ENCODE results near the gene PIGR.
A peak's percentile ranks its signal among the peaks of the same experiment; 100 is the strongest.

PIGR gene

DNA sequence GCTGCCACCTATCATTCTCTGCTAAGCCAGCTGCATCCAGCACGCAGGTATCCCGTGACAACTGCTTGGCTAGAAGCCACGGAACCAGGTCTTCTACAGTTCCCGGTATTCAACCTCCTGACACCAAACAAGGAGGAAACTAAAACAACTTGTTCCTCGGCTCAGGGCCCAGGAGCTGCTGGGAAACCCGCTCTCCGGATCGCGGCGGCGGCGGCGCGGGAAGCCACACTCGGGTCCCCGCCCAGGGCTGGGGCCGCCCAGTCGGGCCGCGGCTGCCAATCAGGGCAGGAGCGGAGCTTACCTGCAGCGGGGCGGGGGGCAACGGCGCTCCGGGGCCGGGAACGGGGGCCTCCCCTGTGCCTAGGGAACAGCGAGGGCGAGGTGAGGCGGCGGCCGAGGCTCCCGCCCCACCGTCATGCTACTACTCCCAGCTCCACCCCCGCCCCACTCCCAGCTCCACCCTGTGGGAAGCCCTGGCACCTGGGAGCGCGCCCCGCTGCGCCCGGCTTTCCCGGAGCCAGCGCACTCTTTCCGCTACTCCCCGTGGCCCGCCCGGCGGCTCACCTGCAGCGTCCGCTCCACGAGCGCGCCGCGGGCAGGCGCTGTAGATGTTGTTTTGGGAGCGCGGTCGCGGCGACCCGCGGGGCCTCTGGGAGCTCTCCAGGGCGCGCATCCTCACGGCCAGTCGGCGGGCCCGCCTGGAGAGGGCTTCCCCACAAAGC is 36.9 kb downstream of the PIGR start:
- DNase-seq: peak; percentile 92

DNA sequence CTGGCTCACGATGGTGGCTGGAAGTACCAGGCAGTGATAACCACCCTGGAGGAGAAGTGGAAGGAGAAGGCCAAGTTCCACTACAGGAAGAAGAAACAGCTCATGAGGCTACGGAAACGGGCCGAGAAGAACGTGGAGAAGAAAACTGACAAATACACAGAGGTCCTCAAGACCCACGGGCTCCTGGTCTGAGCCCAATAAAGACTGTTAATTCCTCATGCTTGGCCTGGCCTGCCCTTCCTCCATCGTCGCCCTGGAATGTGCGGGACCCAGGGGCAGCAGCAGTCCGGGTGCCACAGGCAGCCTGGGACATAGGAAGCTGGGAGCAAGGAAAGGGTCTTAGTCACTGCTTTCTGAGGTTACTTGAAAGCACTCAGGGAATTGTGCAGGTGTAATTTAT is 38.2 kb downstream of the PIGR start:
- no peak for DNase-seq

DNA sequence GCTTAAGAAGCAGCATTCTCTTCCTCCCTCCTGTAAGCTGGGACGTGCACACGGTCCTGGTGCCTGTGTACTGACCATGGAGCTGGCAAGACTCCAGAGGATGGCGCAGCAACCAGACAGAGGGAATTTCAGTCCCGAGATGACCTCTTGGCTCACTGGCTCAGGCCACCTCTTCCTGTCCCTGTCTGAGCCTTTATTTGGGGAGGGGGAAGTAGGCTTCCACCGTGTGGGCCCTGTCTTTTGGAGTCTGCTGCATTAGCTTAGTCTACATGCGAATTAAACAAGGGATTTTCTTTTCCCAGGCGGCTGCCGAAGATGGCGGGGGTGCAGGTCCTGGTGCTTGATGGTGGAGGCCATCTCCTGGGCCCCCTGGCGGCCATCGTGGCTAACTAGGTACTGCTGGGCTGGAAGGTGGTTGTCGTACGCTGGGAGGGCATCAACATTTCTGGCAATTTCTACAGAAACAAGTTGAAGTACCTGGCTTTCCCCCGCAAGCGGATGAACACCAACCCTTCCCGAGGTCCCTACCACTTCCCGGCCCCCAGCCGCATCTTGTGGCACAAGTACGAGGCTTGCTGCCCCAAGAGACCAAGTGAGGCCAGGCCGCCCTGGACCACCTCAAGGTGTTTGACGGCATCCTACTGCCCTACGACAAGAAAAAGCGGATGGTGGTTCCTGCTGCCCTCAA is 38.8 kb downstream of the PIGR start:
- DNase-seq: no peak

DNA sequence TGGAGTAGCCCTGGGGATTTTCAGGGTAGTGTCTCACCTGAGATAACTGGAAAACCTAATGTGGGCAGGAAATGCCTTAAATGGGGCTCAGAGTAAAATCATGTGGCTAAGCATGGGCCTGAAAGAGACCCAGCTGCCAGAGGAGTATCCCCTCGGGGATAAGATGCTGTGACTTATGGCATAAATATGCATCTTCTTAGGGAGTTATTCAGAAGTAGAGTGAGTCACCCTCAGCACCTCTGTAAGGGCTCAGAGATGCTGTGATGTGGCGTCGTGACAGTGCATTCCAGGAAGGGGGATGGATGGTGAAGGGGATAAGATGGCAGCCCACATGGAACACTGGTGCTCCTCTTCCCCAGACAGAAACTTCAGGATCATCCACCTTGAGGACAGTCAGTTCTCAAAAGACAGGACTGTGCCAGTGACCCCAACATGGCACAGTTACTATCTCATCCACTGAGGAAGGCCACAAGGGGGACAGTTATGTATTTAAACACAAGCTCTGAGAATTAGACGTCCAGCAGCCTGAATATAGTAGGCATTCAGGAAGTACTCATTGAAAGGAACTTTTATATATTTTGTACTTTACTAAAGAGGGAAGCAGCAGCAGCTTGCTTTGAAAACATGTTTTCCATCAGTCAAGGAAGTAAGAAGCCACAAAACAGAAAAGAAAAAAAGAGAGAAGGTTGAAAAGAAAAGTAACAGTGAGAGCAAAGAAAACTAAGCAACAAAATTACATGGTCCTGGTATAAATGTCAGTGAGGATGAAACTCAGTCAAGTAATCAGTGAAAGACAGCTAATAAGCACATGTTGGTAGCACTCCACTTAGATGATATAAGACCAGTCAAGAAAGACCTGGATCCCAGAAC is 40.7 kb downstream of the PIGR start:
- DNase-seq: no peak

DNA sequence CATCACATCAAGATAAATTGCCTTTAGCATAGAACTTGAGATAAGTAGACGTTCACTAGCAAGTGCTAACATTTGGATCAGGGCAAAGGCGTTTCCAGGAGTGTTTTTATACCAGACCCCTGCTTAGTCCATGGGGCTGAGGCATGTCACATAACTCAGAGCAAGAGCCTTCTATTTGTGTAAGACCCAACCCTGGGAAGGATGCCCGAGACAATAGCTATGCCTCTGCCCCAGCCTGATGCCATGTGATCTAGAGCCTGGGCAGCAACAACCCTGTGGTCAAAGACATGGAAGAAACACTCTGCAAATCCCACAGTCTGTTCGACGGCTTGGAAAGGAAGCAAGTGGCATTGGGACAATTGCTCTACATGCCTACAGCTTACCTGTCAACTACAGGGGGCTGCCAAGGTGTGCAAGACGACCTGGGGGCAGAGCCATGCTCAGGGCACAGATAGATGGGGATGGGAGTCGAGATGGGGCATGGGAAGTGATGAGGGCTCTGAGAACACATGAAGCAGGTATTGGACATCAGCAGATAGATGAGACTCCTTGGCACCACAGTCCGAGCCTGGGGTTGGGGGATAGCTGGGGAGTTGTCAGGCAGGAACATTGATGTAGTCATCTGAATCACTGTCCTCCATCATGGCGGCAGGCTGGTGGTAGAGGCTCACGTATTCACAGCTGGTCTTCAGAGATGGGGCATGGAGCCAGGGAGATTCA is 41.7 kb downstream of the PIGR start:
- no peak for DNase-seq

DNA sequence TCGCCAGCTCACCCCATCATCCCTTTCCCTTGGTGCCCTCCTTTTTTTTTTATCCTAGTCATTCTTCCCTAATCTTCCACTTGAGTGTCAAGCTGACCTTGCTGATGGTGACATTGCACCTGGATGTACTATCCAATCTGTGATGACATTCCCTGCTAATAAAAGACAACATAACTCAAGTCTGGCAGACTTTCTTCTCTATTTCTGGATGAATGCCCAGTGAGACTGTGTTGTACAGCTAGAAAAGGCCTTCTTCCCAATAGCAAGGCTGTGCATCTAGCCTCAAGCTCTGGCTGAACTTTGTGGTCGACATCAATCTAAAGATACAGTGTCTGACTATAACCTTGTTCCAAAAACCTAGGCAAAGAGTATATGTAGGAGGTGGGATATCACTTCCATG is 42.6 kb downstream of the PIGR start:
- DNase-seq: no peak

DNA sequence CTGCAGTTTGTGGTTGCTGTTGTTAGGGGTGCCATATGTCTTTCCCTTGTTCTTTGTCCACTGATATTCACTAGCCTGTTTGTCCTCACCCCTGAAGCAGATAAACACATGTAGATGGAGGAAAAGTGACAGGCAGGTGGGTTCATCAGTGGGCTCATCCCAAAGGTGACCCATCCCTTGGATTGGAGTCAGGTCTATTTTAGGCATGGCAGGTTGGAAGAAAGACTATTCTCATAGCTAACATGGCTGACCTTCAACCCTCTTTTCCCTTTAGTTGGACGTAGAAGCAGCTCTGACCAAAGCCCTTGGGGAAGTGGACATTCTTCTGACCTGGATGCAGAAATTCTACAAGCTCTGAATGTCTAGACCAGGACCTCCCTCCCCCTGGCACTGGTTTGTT is 43.6 kb downstream of the PIGR start:
- no peak for DNase-seq

DNA sequence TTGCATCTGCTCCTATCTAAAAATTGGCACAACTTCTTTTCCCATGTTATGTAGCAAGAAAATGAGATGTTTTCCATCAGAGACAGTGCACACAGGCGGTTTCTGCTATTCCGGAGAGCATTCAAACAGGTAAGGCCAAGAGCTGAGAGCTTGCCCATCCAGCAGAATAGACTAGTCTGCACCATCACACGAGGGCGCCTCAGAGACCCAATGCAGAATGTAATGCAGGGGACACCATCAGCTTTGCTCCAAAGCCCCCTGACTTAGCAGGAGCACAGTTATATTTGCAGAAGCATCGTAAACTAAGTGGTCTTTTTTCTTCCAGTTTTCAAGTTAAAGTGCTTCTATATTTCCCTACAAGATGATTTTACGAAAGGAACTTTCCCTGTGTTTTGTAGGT is 44.3 kb downstream of the PIGR start:
- no peak for DNase-seq

DNA sequence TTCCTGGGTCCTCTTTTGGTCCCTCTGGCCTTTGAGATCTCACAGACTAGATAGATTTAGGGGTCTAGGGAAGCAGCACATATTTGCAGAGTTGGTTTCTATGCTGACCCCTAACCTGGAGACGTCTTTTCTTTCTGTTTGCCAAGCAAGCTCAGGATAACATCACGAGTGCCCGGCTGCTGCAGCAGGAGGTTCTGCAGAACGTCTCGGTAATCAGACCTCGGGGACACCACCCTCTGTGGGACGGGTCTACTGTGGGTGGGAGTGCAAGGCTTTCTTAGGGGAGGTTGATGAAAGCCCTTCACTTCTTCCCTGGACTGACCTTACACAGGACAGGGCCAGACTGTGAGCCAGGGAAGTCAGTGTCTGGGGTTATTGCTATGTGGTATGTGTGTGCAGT is 46.1 kb downstream of the PIGR start:
- no peak for DNase-seq

DNA sequence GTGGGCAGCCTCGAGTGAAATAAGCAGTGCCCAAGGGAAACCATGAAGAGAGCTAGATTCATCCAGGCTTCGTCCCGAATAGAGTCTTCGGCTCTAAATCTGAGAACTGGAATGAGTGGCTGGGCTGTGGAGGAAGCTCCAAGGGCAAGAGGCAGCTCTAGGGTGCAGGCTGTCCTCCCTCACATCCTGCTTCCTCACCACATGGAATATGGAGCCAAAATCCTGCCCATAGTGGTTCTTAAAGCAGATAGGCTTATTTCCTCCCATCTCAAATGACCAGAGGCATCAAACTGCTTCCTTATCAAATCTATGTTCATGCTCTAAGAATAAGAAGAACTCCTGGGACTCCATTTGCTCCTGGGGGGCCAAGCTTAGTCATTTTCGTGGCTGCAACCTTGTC is 46.5 kb downstream of the PIGR start:
- no peak for DNase-seq

DNA sequence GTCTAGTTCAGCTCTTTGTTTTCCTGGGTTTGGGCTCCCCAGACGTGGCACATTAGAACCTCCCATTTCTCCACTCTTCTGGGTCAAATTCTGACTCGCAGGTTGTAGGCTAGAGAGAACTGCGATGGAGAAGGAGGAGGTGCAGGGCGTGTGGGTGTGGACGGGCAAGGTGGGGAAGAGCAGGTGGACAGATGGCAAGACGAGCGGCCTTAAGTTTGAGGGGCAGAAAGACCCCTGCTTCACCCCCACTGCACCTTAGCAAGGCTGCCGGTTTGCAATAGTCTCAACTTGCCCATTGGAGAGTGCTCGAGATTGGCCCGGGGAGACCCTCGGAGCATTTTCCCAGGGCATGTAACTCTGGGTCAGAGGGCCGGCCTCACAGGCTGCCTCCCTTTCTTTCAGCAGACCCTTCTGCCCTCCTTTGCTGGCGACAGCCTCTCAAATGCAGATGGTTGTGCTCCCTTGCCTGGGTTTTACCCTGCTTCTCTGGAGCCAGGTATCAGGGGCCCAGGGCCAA is 47.3 kb downstream of the PIGR start:
- DNase-seq: no peak

DNA sequence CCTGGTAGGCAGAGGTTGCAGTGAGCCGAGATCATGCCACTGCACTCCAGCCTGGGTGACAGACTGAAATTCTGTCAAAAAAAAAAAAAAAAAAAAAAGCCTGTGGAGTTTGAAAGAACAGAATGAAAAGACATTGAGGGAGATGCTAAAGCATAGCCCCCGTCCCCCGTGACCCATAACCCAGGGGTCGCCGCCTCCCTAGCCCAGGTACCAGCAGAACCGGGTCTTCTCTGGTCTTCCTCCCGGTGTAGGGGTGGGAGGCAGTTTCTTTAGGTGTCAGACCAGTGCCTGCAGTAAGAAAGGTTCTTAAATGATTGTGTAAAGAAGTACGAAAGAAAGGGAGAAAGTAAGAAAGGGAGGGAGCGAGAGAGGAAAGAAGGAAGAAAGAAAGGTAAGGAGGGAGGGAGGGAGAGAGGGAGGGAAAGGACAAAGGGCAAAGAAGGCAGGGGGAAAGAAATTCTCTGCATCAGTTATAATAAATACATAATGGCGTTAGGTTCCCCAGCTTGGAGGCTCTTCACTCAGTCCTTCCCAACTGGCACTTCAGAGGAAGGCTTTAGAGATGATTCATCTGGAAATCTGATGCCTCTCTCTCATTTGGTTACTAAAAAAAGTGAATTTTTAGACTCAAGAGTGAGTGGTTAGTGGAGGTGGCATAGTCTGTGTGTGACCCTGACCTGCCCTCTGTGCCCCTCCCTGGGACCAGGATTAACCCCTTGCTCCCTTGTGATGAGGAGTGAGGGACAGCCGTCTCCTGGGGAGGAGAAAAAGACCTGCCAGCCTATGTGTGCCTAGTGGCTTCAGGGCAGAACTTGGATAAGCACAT is 48.0 kb downstream of the PIGR start:
- DNase-seq: peak; percentile 18

DNA sequence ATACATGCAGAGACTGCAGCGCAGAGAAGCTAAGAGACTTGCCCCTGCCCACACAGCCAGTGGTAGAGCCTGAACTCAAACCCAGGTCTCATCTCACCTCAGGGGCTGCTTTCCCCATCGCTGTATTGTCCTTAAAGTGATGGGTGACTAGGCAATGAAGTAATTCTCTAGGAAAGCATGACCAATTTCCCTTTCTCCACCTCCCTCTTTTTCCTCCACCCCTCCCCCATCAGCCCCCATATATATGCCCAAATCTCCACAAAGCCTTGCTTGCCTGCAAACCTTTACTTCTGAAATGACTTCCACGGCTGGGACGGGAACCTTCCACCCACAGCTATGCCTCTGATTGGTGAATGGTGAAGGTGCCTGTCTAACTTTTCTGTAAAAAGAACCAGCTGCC is 49.1 kb downstream of the PIGR start, which contains the start of gene IL24:
Gene IL24 (plus strand): TSS at position 269 of the 400 bp plus-strand sequence. CDS start 390 bp downstream, outside the sequence.
- DNase-seq: no peak

DNA sequence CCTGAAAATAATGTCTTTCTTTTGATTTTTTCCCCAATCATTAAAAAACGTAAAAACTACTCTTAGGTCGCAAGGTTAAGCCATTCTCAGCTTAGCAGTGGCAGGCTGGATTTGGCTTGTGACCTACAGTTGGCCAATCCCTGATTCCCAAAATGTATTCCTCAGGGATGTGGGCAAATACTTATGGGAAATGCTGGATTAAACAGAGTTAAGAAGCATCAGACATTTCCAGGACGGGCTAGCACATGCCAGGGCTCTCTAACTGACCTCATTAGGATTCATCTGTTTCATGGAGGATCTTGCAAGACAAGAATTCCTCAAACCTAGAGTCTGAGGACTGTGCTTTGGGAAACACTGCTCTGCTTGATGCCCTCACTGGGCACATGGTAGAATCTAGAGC is 50.0 kb downstream of the PIGR start:
- peak; percentile 81 for DNase-seq

DNA sequence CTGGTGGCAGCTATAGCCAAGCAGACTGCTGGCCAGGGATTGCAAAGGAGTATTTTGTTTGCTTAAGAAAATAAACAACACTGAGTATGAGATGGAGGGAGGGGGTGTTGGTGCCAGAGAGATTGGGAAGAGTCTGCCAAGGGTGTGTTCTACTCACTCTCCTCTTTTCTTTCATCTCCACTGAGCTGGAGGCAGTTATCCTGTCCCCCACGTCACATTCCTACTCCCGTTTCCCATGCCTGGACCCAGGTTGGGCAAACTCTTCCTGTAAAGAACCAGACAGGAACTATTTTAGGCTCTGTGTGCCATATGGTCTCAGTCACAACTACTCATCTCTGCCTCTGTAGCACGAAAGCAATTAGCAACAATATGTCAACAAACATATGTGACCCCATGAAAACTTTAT is 50.4 kb downstream of the PIGR start:
- peak; percentile 92 for DNase-seq

DNA sequence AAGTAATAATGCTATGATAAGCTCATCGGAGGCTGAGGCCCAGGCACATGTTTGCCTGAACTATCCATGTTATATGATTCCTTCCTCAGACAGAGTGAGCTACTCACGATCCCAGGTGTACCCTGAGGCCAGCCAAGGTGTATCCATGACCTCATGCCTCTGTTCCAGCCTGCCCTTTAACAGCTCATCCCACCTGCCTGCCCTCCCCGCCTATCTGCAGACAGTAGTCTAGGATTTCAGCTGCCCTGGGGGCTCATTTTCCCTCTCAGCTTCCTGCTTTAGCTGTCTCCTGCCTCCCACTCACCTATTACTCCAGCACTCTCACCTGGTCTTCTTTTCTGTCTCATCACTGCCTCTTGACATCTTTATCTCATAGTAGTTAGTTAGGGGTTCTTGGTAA is 50.9 kb downstream of the PIGR start:
- DNase-seq: peak; percentile 97

DNA sequence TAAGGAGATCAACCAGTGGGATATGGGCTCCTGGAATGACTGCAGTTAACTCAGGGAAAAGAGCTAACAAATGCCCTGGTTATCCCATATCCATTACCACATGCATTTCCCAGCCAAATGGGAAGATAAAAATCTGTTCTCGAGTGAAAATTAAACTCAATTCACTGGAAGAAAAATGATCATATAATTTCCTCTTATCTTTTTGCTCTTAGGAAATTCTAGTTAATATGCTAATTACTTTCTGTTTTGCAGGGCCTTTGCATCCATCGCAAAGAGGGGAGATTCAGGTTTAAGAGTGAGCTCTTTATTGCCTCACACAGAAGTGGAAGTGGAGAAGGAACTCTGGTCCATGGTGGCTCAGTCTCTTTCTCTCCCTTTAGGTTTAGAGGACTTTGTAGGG is 52.9 kb downstream of the PIGR start:
- no peak for DNase-seq

DNA sequence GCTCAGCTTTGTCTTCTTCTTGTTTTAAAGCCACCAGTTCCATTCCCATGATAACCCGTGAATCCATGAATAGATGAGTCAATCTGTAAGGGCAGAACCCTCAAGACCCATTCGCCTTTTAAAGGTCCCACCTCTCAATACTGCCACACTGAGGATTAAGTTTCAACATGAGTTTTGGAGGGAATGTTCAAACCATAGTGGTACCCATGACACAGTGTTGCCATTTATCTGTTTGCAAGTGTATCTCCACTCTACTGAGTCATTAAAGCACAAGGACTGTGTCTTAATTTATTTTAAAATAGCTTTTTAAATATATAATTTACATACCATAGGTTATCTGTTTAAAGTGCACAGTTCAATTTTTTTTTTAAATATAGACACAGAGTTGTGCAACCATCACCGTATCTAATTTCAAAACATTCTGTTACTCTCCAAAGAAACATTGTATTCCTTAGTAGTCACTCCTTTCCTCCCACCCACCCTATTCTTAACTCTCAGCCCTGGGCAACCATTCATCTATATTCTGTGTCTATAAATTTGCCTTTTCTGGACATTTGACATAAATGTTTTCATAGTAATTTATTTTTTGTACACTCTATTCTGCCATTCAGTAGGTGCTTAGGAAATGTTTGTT is 53.8 kb downstream of the PIGR start:
- DNase-seq: no peak

DNA sequence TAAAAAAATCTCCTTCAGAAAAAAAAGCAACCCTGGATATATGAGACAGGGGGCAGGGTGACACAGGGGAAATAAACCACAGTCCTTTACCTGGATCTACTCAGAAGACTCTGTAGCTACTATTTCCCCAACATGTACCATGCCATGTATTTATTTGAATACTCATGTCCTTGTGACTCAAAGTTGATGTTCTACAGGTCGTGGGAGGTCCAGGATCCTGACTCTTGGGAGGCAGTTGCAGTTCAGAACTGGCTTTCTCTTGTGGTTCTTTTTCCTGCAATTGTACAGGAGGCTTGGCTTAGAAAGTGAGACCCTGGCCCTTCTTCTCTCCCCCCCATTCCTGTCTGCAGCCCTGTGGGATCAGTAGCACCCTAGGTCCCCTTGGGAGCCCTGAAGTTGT is 54.9 kb downstream of the PIGR start:
- no peak for DNase-seq

DNA sequence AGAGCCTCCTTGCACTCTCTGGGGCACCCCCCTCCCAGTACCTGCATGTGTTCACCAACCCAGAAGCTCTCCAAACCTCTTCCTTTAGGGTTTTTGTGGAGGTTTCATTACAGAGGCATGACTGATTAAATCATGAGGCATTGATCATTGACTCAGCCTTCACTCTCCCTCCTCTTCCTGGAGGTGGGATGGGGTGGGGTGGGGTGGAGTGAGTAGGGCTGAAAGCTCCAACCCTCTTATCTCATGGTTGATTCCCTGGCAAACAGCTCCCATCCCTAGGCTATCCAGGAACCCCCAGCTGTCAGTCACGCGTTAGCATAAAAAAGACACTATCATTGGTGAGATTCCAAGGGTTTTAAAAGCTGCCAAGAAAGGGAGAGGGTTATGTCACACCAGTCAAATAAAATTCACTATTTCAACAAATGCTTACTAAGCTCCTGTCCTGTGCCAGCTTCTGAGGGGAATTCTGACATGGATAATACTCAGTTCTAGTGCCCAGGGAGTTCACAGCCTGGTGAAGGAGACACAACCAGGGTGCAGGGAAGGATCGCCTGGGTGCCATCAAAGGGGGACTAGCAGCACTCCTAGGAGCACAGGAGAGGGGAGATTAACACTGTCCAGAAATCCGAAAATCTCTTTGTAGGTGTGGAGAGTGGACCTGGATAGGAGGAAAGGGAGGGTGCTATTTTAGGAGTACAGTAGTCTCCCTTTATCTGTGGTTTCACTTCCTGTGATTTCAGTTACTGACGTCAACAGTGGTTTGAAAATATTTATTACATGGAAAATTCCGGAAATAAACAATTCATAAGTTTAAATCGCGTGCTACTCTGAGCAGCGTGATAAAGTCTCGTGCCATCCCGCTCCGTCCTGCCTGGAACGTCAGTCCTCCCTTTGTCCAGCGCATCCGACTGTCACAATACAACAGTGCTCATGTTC is 55.9 kb downstream of the PIGR start:
- no peak for DNase-seq

Measured in NCI-H69 (cell line).